Suprapubic skin (tissue), 3 donors: ENCODE results near the gene MRPL39.

Experiments
- CTCF ChIP-seq, 2 donors: fragments of 200-600 bp in 1 of 2; fragments of 450-650 bp in 1 of 2; sonication (generic) in 1 of 2; IDR thresholded peaks; one replicate each; pipeline ENCODE4 v1.5.1; 2016 to 2019; ENCODE audit warnings: antibody characterized with exemption in 2 of 2, mild to moderate bottlenecking in 1 of 2, moderate library complexity in 1 of 2
- EP300 ChIP-seq: sonication (generic); formaldehyde crosslinking; IDR thresholded peaks from one replicate; pipeline ENCODE4 v1.6.1; 2017; ENCODE audit warnings: antibody characterized with exemption
- POLR2A ChIP-seq, 2 donors: fragments of 450-650 bp; IDR thresholded peaks; one replicate each; pipeline ENCODE4 v1.6.1; 2017; ENCODE audit warnings: antibody characterized with exemption in 2 of 2, mild to moderate bottlenecking in 2 of 2, moderate library complexity in 2 of 2

- no peak for TF ChIP-seq POLR2A (IDR thresholded peaks at IDR 0.05)
- TF ChIP-seq CTCF (IDR thresholded peaks at IDR 0.05): peak in 1 of 2 donors; percentile 24
- TF ChIP-seq EP300: no peak
These were observed 45.3 kb downstream of the MRPL39 start for GRCh38 chr21:25561668-25562641.
